H9 (cell line): ENCODE data around the gene REEP1. TPM values are rescaled to one million over a fixed set of nuclear protein-coding genes. Genes with fewer than 3 reads are reported as not detected.

Experiments
- DNase-seq: peaks from one replicate; pipeline ENCODE4 v3.0.0-alpha.2; 2017
- H2AFZ ChIP-seq: one replicate; pipeline ENCODE4 v1.6.1; 2013; ENCODE audit warnings: mild to moderate bottlenecking, low read length, control low read depth, moderate library complexity
- H2AK5ac ChIP-seq: 2 replicates; pipeline ENCODE4 v1.6.1; 2013; ENCODE audit warnings: low read length, control low read depth, mixed read lengths; ENCODE audit not compliant: insufficient read length
- H2BK120ac ChIP-seq: one replicate; pipeline ENCODE4 v1.6.1; 2013; ENCODE audit warnings: low read depth, mild to moderate bottlenecking, low read length, control low read depth, inconsistent platforms; ENCODE audit not compliant: poor library complexity, severe bottlenecking
- H2BK12ac ChIP-seq: 2 replicates; pipeline ENCODE4 v1.6.1; 2013; ENCODE audit warnings: low read length, control low read depth, mixed read lengths, low read depth; ENCODE audit not compliant: insufficient read length
- H2BK15ac ChIP-seq: 2 replicates; pipeline ENCODE4 v1.6.1; 2013; ENCODE audit warnings: low read depth, low read length, control low read depth
- H2BK20ac ChIP-seq: one replicate; pipeline ENCODE4 v1.6.1; 2013; ENCODE audit warnings: low read depth, mild to moderate bottlenecking, low read length, control low read depth, inconsistent platforms; ENCODE audit not compliant: poor library complexity, severe bottlenecking
- H2BK5ac ChIP-seq: 2 replicates; pipeline ENCODE4 v1.6.1; 2013; ENCODE audit warnings: low read length, control low read depth, mixed read lengths; ENCODE audit not compliant: insufficient read length
- H3K14ac ChIP-seq: 2 replicates; pipeline ENCODE4 v1.6.1; 2013; ENCODE audit warnings: low read length, control low read depth; ENCODE audit not compliant: insufficient read depth
- H3K18ac ChIP-seq: 2 replicates; pipeline ENCODE4 v1.6.1; 2013; ENCODE audit warnings: low read depth, mild to moderate bottlenecking, mixed read lengths, low read length, control low read depth; ENCODE audit not compliant: insufficient read length
- H3K23ac ChIP-seq: 2 replicates; pipeline ENCODE4 v1.6.1; 2013; ENCODE audit warnings: low read length, control low read depth, mixed read lengths, low read depth; ENCODE audit not compliant: insufficient read length
- H3K23me2 ChIP-seq: 2 replicates; pipeline ENCODE4 v1.6.1; 2013; ENCODE audit warnings: low read depth, mild to moderate bottlenecking, mixed read lengths, low read length, control low read depth; ENCODE audit not compliant: insufficient read length, poor library complexity, severe bottlenecking
- H3K27ac ChIP-seq: 2 replicates; pipeline ENCODE4 v1.5.1; 2013; ENCODE audit warnings: low read length, control low read depth, mixed read lengths, low read depth; ENCODE audit not compliant: insufficient read length
- H3K27me3 ChIP-seq: 2 replicates; pipeline ENCODE4 v1.6.1; 2013; ENCODE audit warnings: low read length, control low read depth, inconsistent platforms; ENCODE audit not compliant: insufficient read depth
- H3K4ac ChIP-seq: 2 replicates; pipeline ENCODE4 v1.6.1; 2013; ENCODE audit warnings: low read depth, mild to moderate bottlenecking, control low read depth, inconsistent platforms, low read length, moderate library complexity
- H3K4me1 ChIP-seq: 2 replicates; pipeline ENCODE4 v1.6.1; 2013; ENCODE audit warnings: low read length, control low read depth, inconsistent platforms; ENCODE audit not compliant: insufficient read depth
- H3K4me2 ChIP-seq: 2 replicates; pipeline ENCODE4 v1.6.1; 2013; ENCODE audit warnings: low read length, control low read depth, mixed read lengths; ENCODE audit not compliant: insufficient read length, insufficient read depth
- H3K56ac ChIP-seq: 2 replicates; pipeline ENCODE4 v1.6.1; 2013; ENCODE audit warnings: low read depth, mild to moderate bottlenecking, mixed read lengths, low read length, control low read depth; ENCODE audit not compliant: insufficient read length
- H3K79me1 ChIP-seq: 2 replicates; pipeline ENCODE4 v1.6.1; 2013; ENCODE audit warnings: low read depth, mild to moderate bottlenecking, moderate library complexity, low read length, control low read depth, inconsistent platforms; ENCODE audit not compliant: insufficient read depth, poor library complexity, severe bottlenecking
- H3K79me2 ChIP-seq: 2 replicates; pipeline ENCODE4 v1.6.1; 2013; ENCODE audit warnings: low read length, control low read depth, inconsistent platforms; ENCODE audit not compliant: insufficient read depth
- H3K9ac ChIP-seq: 2 replicates; pipeline ENCODE4 v1.6.1; 2013; ENCODE audit warnings: low read length, control low read depth, mixed read lengths; ENCODE audit not compliant: insufficient read length; ENCODE audit errors: extremely low read depth
- H3K9me3 ChIP-seq: one replicate; pipeline ENCODE4 v1.6.1; 2013; ENCODE audit warnings: low read depth, low read length, inconsistent platforms; ENCODE audit not compliant: control insufficient read depth
- H3T11ph ChIP-seq: one replicate; pipeline ENCODE4 v1.6.1; 2013; ENCODE audit warnings: mild to moderate bottlenecking, low read length, control low read depth, inconsistent platforms
- H4K20me1 ChIP-seq: one replicate; pipeline ENCODE4 v1.6.1; 2013; ENCODE audit not compliant: control insufficient read depth, insufficient read length, insufficient read depth
- H4K5ac ChIP-seq: 2 replicates; pipeline ENCODE4 v1.6.1; 2013; ENCODE audit warnings: low read depth, mild to moderate bottlenecking, mixed read lengths, low read length, control low read depth; ENCODE audit not compliant: insufficient read length
- H4K8ac ChIP-seq: replicated peaks from 2 replicates; pipeline ENCODE4 v1.6.1; 2013; ENCODE audit warnings: low read length, control low read depth, mixed read lengths, low read depth; ENCODE audit not compliant: insufficient read length
- H4K91ac ChIP-seq: 2 replicates; pipeline ENCODE4 v1.6.1; 2013; ENCODE audit warnings: low read depth, mild to moderate bottlenecking, moderate library complexity, mixed read lengths, low read length, control low read depth; ENCODE audit not compliant: insufficient read length
- H3K27ac Mint-ChIP-seq, 3 experiments: 2 replicates in 2 of 3; 3 replicates in 1 of 3; pipeline ENCODE4 v1.8.0; 2020 to 2021; ENCODE audit warnings: mixed read lengths in 3 of 3, mild to moderate bottlenecking in 1 of 3, moderate library complexity in 1 of 3
- H3K27me3 Mint-ChIP-seq: 2 replicates; pipeline ENCODE4 v1.8.0; 2021; ENCODE audit warnings: low read depth, mild to moderate bottlenecking, moderate library complexity, mixed read lengths
- H3K36me3 Mint-ChIP-seq, 3 experiments: 2 replicates in 2 of 3; 3 replicates in 1 of 3; pipeline ENCODE4 v1.8.0; 2020 to 2021; ENCODE audit warnings: low read depth in 3 of 3, mixed read lengths in 3 of 3; ENCODE audit not compliant: insufficient read depth in 1 of 3
- H3K4me1 Mint-ChIP-seq, 2 experiments: 2 replicates each; pipeline ENCODE4 v1.8.0; 2020; ENCODE audit warnings: mixed read lengths in 2 of 2
- H3K4me3 Mint-ChIP-seq, 2 experiments: 2 replicates in 1 of 2; 3 replicates in 1 of 2; pipeline ENCODE4 v1.8.0; 2020 to 2021; ENCODE audit warnings: mild to moderate bottlenecking in 2 of 2, mixed read lengths in 2 of 2, moderate library complexity in 1 of 2
- H3K9me3 Mint-ChIP-seq, 2 experiments: 2 replicates in 1 of 2; 3 replicates in 1 of 2; pipeline ENCODE4 v1.8.0; 2020; ENCODE audit warnings: mild to moderate bottlenecking in 2 of 2, mixed read lengths in 2 of 2, moderate library complexity in 1 of 2
- WGBS: extraction: QIAGEN DNeasy Blood & Tissue Kit; methylation state at CpG from one replicate; pipeline ENCODE4 v1.1.7; 2013; ENCODE audit warnings: missing lambda C conversion rate, low lambda C conversion rate, mixed read lengths; ENCODE audit not compliant: insufficient read length; ENCODE audit errors: extremely low coverage; 5-methylcytosine and 5-hydroxymethylcytosine counted together
- total RNA-seq: library from RNA; stranded (reverse); gene quantifications from 2 replicates; pipeline ENCODE4 v1.2.1, GENCODE V29; 2021
- TF ChIP-seq, protein P1 (sequence below): fragments of 200-600 bp; sonication (generic); conservative IDR thresholded peaks from 3 replicates; pipeline ENCODE4 v1.8.0; 2021; ENCODE audit warnings: antibody characterized with exemption, mild to moderate bottlenecking

The REEP1 gene
- total RNA-seq, 1 experiment from 2014 or later = 1.3 TPM

- Histone ChIP-seq H4K20me1 (no peaks in the 10 kb centered on the region), H2BK15ac (no peak overlapping the region), H2BK120ac (no peak overlapping the region), H3T11ph (no peak overlapping the region), H3K27me3 (no peaks in the 10 kb centered on the region), H3K4ac (no peak overlapping the region), H3K4me1 (no peaks in the 10 kb centered on the region; the same call in 1 of the 2 replicates), H4K91ac (no peak overlapping the region), H4K5ac (no peak overlapping the region), H2AK5ac (no peak overlapping the region), H2BK5ac (no peak overlapping the region), H2BK12ac (no peak overlapping the region), H3K9ac (no peak overlapping the region), H2BK20ac (no peak overlapping the region), H3K23ac (no peak overlapping the region), H3K9me3 (no peaks in the 10 kb centered on the region), H3K18ac (no peak overlapping the region), H3K56ac (no peak overlapping the region), H3K14ac (no peak overlapping the region), H3K79me2 (no peaks in the 10 kb centered on the region), H2AFZ (no peak overlapping the region), H3K27ac (no peak overlapping the region), H3K79me1 (no peaks in the 10 kb centered on the region), H3K4me2 (no peak overlapping the region), H4K8ac (no peak overlapping the region), H3K23me2 (no peaks in the 10 kb centered on the region)
- H3K4me3 Mint-ChIP-seq = no peak overlapping the region
- no peak for DNase-seq
- no peaks in the 10 kb centered on the region for H3K36me3 Mint-ChIP-seq
- TF ChIP-seq, protein P1, sequence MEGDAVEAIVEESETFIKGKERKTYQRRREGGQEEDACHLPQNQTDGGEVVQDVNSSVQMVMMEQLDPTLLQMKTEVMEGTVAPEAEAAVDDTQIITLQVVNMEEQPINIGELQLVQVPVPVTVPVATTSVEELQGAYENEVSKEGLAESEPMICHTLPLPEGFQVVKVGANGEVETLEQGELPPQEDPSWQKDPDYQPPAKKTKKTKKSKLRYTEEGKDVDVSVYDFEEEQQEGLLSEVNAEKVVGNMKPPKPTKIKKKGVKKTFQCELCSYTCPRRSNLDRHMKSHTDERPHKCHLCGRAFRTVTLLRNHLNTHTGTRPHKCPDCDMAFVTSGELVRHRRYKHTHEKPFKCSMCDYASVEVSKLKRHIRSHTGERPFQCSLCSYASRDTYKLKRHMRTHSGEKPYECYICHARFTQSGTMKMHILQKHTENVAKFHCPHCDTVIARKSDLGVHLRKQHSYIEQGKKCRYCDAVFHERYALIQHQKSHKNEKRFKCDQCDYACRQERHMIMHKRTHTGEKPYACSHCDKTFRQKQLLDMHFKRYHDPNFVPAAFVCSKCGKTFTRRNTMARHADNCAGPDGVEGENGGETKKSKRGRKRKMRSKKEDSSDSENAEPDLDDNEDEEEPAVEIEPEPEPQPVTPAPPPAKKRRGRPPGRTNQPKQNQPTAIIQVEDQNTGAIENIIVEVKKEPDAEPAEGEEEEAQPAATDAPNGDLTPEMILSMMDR = no peak
- H3K27ac Mint-ChIP-seq = no peak overlapping the region
- peaks cover 19 to 22% of the 10 kb centered on the region in 2 experiments for H3K4me1 Mint-ChIP-seq
- no peaks in the 10 kb centered on the region; the same call in 1 of the 2 replicates for H3K27me3 Mint-ChIP-seq
- H3K9me3 Mint-ChIP-seq = peaks cover 4 to 6% of the 10 kb centered on the region in 2 experiments; a peak in 3 of 5 replicates
- no CpG with 5 or more reads among the region's 2 CpGs for WGBS
Measured at GRCh38 chr2:86260978-86261377, 76.4 kb downstream of the REEP1 start.
